HFFc6 (cell line): ENCODE results near the gene PLPP3. TPM values are rescaled to one million over a fixed set of nuclear protein-coding genes. Genes with fewer than 3 reads are reported as not detected.

Experiments used
- DNase-seq: peaks from one replicate; pipeline ENCODE4 v3.0.0-alpha.2; 2018
- H3K27ac Mint-ChIP-seq: 2 replicates; pipeline ENCODE4 v1.8.0; 2020; ENCODE audit warnings: mild to moderate bottlenecking, mixed read lengths
- H3K27me3 Mint-ChIP-seq: 2 replicates; pipeline ENCODE4 v1.8.0; 2021; ENCODE audit warnings: mild to moderate bottlenecking, moderate library complexity, mixed read lengths; ENCODE audit not compliant: insufficient read depth
- H3K36me3 Mint-ChIP-seq: 2 replicates; pipeline ENCODE4 v1.8.0; 2021; ENCODE audit warnings: low read depth, mixed read lengths
- H3K4me1 Mint-ChIP-seq: 2 replicates; pipeline ENCODE4 v1.8.0; 2020; ENCODE audit warnings: low read depth, mixed read lengths
- H3K4me3 Mint-ChIP-seq: 2 replicates; pipeline ENCODE4 v1.8.0; 2020; ENCODE audit warnings: mild to moderate bottlenecking, moderate library complexity, mixed read lengths
- H3K9me3 Mint-ChIP-seq: 2 replicates; pipeline ENCODE4 v1.8.0; 2020; ENCODE audit warnings: mild to moderate bottlenecking, mixed read lengths
- total RNA-seq, 6 experiments: library from RNA; stranded (reverse); fragmentation: NEBNext Ultra II Directional; extraction: Animal tissue kit (Norgen Biotek cat#: 25700); gene quantifications; 2 replicates in 1 of 6; 3 replicates in 5 of 6; pipeline ENCODE4 v1.2.3, GENCODE V29; 2021
- TF ChIP-seq, protein P1 (sequence below): fragments of 200-600 bp; sonication (generic); IDR thresholded peaks from 2 replicates; pipeline ENCODE4 v1.5.0; 2021; ENCODE audit warnings: antibody characterized with exemption, mild to moderate bottlenecking

The PLPP3 gene
- total RNA-seq, 6 experiments from 2014 or later: 15.1 to 29.9 (median 24.8) TPM

DNA sequence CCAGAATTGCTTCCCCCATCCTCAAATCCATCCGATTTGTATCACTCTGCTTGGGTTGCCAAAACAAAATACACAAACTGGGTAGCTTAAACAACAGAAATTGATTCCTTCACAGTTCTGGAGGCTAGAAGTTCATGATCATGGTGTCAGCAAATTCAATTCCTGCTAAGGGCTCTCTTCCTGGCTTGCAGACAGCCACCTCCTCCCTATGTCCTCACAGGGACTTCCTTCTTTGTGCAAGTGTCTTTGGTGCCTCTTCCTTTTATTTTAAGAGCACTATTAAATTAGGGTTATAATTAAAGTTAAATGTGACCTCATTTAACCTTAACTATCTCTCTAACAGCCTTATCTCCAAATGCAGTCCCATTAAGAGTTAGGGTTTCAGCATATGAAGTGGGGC is 112.8 kb downstream of the PLPP3 start:
- no peak overlapping the region for H3K4me3 Mint-ChIP-seq
- no peaks in the 10 kb centered on the region for H3K9me3 Mint-ChIP-seq
- H3K36me3 Mint-ChIP-seq: no peaks in the 10 kb centered on the region
- DNase-seq: no peak
- TF ChIP-seq, protein P1, sequence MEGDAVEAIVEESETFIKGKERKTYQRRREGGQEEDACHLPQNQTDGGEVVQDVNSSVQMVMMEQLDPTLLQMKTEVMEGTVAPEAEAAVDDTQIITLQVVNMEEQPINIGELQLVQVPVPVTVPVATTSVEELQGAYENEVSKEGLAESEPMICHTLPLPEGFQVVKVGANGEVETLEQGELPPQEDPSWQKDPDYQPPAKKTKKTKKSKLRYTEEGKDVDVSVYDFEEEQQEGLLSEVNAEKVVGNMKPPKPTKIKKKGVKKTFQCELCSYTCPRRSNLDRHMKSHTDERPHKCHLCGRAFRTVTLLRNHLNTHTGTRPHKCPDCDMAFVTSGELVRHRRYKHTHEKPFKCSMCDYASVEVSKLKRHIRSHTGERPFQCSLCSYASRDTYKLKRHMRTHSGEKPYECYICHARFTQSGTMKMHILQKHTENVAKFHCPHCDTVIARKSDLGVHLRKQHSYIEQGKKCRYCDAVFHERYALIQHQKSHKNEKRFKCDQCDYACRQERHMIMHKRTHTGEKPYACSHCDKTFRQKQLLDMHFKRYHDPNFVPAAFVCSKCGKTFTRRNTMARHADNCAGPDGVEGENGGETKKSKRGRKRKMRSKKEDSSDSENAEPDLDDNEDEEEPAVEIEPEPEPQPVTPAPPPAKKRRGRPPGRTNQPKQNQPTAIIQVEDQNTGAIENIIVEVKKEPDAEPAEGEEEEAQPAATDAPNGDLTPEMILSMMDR: no peak
- H3K27ac Mint-ChIP-seq: no peak overlapping the region
- H3K4me1 Mint-ChIP-seq: no peaks in the 10 kb centered on the region
- no peaks in the 10 kb centered on the region; the same call in 1 of the 2 replicates for H3K27me3 Mint-ChIP-seq

DNA sequence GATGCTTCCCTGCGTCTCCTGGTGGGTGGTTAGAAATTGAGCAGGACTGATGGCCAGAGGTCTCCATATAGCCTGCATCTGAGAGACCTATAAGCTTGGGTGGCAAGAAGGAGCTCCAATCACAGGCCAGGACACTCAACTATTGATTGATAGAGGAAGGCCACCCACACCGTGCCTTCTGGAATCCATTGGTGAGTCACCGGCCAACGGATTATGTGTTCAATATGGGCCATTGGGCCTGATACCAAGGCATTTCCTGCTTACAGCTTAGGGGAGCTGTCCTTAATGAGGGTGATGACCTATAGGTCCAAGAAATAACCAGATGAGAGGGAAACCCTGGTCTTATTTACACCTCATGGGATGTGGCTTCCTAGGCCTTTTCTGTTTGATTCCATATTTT is 115.1 kb downstream of the PLPP3 start:
- no peaks in the 10 kb centered on the region for H3K9me3 Mint-ChIP-seq
- no peak overlapping the region for H3K27ac Mint-ChIP-seq
- H3K4me1 Mint-ChIP-seq: no peaks in the 10 kb centered on the region
- H3K36me3 Mint-ChIP-seq: no peaks in the 10 kb centered on the region
- TF ChIP-seq, protein P1: no peak
- H3K4me3 Mint-ChIP-seq: no peak overlapping the region
- no peaks in the 10 kb centered on the region; the same call in 1 of the 2 replicates for H3K27me3 Mint-ChIP-seq
- DNase-seq: no peak

DNA sequence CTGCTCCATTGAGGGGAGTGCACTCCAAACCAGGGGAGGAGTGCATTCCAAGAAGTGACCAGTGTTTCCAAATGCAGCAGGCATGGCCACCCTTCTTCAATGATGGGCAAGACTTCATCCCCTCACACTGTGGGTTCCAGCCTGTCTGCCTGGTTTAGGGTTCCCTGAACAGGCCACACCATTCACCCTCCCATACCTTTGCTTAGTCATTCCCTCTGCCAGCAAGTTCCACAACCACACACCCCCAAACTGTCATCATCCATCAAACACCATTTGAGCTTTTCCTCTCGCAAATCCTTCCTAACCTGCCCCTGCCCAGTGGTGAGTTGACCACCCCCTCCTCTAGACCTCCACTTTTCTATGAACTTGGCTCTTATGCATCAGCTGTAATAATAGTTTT is 116.0 kb downstream of the PLPP3 start:
- Mint-ChIP-seq H3K4me3 (no peak overlapping the region), H3K4me1 (no peaks in the 10 kb centered on the region), H3K27me3 (no peaks in the 10 kb centered on the region; the same call in 1 of the 2 replicates), H3K27ac (no peak overlapping the region), H3K36me3 (no peaks in the 10 kb centered on the region), H3K9me3 (no peaks in the 10 kb centered on the region)
- no peak for DNase-seq
- TF ChIP-seq, protein P1: no peak

DNA sequence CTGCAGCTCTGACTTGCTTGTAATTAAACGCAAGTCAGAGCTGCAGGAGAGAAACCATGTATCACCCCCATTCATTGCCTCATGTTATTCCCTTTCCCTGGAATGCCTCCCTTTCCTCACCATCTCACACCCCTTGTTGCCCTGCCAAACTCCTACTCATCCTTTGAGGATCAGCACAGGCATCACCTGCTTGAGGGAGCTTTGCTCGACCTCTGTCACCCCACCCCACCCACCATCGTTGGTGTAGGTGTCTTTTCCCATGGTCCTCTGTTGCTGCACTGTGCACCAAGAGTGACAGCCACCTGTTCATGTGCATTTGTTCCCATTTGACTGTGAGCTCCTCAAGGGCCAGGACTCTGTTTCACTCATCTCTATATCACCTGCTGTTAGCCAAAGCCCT is 117.2 kb downstream of the PLPP3 start:
- TF ChIP-seq, protein P1: no peak
- no peaks in the 10 kb centered on the region for H3K9me3 Mint-ChIP-seq
- H3K4me3 Mint-ChIP-seq: no peak overlapping the region
- H3K36me3 Mint-ChIP-seq: no peaks in the 10 kb centered on the region
- H3K27me3 Mint-ChIP-seq: no peaks in the 10 kb centered on the region; the same call in 1 of the 2 replicates
- DNase-seq: no peak
- no peak overlapping the region for H3K27ac Mint-ChIP-seq
- no peaks in the 10 kb centered on the region for H3K4me1 Mint-ChIP-seq

DNA sequence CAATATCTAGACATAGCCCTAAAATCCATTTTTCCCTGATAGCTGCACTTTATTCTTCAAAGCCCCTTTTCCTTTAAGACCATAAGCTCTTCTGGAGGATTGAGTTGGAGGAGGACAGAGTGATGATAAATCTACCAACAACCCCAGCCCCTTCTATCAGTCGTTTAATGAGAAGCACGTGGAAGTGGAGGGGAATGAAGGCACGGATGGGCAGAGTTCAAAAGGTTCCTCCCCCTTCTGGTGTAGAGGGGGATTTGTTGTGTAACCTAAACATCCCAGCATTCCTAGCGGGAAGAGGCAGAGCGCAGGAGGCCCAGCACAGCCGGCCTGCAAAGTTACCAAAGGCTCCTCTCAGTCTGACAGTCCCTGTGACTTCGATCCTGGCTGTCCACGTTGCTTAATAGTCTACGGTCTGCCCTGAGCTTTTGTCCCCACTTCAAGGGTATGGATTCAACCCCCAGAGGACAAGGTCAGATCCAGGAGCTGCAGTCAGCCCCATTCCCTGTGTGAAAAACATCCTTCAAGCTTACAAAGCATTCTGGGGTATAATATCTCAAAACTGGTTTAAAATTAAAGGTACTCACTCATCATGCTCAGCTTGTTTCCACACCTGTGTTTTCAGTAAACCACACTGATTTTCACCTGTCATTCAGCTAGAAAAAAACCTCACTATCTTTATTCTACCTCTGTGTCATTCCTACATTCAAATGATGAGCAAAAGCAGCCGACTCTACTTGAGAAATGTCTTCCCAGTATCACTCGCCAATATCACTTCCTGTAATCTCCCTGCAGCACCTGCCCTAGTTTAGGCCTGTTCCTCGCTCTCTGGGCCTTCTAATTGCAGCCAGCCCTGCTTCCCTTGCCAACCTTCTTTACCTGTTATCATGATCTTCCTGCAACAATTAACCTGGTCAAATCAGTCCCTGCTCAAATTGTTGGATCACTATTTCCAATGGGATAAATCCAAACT is 117.9 kb downstream of the PLPP3 start:
- TF ChIP-seq, protein P1: no peak
- H3K27me3 Mint-ChIP-seq: no peaks in the 10 kb centered on the region; the same call in 1 of the 2 replicates
- no peak for DNase-seq
- H3K4me3 Mint-ChIP-seq: no peak overlapping the region
- H3K4me1 Mint-ChIP-seq: 0 out of 2 replicates have a peak, but pooled peaks cover 4% of the 10 kb centered on the region
- no peaks in the 10 kb centered on the region for H3K9me3 Mint-ChIP-seq
- H3K36me3 Mint-ChIP-seq: no peaks in the 10 kb centered on the region
- no peak overlapping the region for H3K27ac Mint-ChIP-seq
